ENCODE measurements around the gene NTSR1. TPM values are rescaled to one million over a fixed set of nuclear protein-coding genes. Genes with fewer than 3 reads are reported as not detected.

Gene NTSR1
- total RNA-seq, 3 donors from 2014 or later (not counting 1 experiment from before 2014, with no cell fraction given): 0.11 to 0.45 TPM; not detected in 1

DNA sequence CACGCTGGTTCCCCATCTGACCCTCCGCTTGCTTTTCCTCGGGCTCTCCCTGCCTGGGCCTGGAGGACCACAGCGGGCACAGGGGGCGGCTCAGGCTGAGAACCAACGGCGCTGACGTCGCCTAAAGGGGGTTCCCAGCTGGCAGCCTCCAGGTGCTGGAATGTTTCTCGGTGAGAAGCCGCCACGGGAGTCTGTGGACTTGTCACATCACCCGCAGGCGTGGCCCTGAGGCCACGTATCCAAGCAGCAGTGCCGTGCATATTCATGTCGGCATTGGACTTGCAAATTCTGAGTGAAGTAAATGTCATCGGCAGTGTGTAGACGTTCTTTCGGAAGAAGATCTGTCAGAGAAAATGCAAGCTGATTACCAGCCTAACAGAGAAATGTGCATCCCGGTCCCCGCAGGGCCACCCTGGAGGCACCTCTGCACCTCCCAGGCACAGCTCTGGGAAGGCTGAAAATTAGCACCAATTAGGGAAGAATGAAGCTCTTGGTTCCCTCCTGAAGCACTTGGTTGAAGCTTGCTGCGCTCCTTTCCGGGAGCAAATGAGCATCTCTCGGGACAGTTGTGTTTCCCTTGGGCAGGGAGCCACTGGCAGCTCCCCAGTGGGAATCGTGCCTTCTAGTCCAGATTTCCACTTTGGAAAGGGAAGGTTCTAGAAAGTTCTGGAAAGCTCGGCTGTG is 24.3 kb downstream of the NTSR1 start:
- DNase-seq: no peak
- no peak overlapping the region for H3K4me3 Mint-ChIP-seq

GRCh38 chr20:62733526-62733842 is 24.8 kb downstream of the NTSR1 start:
- ATAC-seq: no peak
- H3K9me3 ChIP-seq (ENCODE audit: control insufficient read depth, insufficient read depth, low read length): no peaks in the 10 kb centered on the region

More for the DNA sequence above, 24.3 kb downstream of the NTSR1 start:
- Histone ChIP-seq H3K4me1 (ENCODE audit: control insufficient read depth, insufficient read depth, low read length) (peaks cover 25% of the 10 kb centered on the region), H3K27ac (ENCODE audit: low read length) (no peak overlapping the region), H3K4me3 (ENCODE audit: low read length) (no peak overlapping the region), H3K36me3 (ENCODE audit: control insufficient read depth, insufficient read depth, low read length) (no peaks in the 10 kb centered on the region), H3K27me3 (ENCODE audit: control insufficient read depth, insufficient read depth, low read length) (no peaks in the 10 kb centered on the region), H3K9me3 (ENCODE audit: control insufficient read depth, insufficient read depth, low read length) (no peaks in the 10 kb centered on the region)
- Mint-ChIP-seq H3K27me3 (ENCODE audit: low read depth in 2 of 2) (no peaks in the 10 kb centered on the region), H3K4me1 (peaks cover 5 to 6% of the 10 kb centered on the region in 2 donors), H3K9me3 (no peaks in the 10 kb centered on the region), H3K27ac (no peak overlapping the region), H3K36me3 (no peaks in the 10 kb centered on the region)
- WGBS (ENCODE audit: insufficient coverage): 93% methylated on average over 27 of the region's 27 CpGs
- no peak for ATAC-seq
- intact Hi-C loops (cut with micrococcal nuclease): no loop called here
- TF ChIP-seq CTCF (IDR thresholded peaks at IDR 0.05): no peak

DNA sequence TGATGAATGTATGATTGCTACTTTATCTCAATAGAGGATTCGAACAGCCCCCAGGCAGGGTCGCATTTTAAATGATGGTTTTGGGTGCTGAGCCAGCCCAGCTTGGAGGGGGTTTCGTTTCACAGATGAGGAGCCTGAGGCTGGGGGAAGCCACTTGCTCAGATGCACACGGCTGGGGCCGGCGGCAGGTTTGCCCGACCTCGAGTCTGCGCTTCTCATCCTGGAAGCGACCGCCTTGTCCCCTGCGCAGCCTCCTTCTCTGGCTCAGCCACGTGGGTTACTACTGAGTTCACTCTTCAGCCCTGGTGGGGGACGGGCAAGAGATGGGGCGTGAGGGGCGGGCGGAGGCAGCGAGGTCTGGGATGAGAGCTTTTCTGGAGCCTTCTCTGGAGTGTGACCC is 25.3 kb downstream of the NTSR1 start:
- Histone ChIP-seq H3K4me1 (ENCODE audit: control insufficient read depth, insufficient read depth, low read length) (peaks cover 25% of the 10 kb centered on the region), H3K4me3 (ENCODE audit: low read length) (no peak overlapping the region), H3K9me3 (ENCODE audit: control insufficient read depth, insufficient read depth, low read length) (no peaks in the 10 kb centered on the region), H3K27me3 (ENCODE audit: control insufficient read depth, insufficient read depth, low read length) (no peaks in the 10 kb centered on the region), H3K27ac (ENCODE audit: low read length) (no peak overlapping the region), H3K36me3 (ENCODE audit: control insufficient read depth, insufficient read depth, low read length) (no peaks in the 10 kb centered on the region)
- H3K27me3 Mint-ChIP-seq (ENCODE audit: low read depth in 2 of 2): no peaks in the 10 kb centered on the region
- H3K36me3 Mint-ChIP-seq: no peaks in the 10 kb centered on the region
- H3K9me3 Mint-ChIP-seq: no peaks in the 10 kb centered on the region
- intact Hi-C loops (cut with micrococcal nuclease): no loop called here
- no peak for ATAC-seq
- no peak overlapping the region for H3K4me3 Mint-ChIP-seq
- H3K27ac Mint-ChIP-seq: no peak overlapping the region
- no peak for TF ChIP-seq CTCF (IDR thresholded peaks at IDR 0.05)
- DNase-seq: no peak
- 86% methylated on average over 18 of the region's 18 CpGs for WGBS (ENCODE audit: insufficient coverage)
- H3K4me1 Mint-ChIP-seq: no peaks in the 10 kb centered on the region

More at GRCh38 chr20:62733526-62733842, 24.8 kb downstream of the NTSR1 start:
- Histone ChIP-seq H3K36me3 (ENCODE audit: control insufficient read depth, insufficient read depth, low read length) (no peaks in the 10 kb centered on the region), H3K27ac (ENCODE audit: low read length) (no peak overlapping the region), H3K27me3 (ENCODE audit: control insufficient read depth, insufficient read depth, low read length) (no peaks in the 10 kb centered on the region), H3K4me1 (ENCODE audit: control insufficient read depth, insufficient read depth, low read length) (peaks cover 25% of the 10 kb centered on the region), H3K4me3 (ENCODE audit: low read length) (no peak overlapping the region)
- intact Hi-C loops (cut with micrococcal nuclease): no loop called here
- H3K36me3 Mint-ChIP-seq: no peaks in the 10 kb centered on the region
- H3K4me3 Mint-ChIP-seq: no peak overlapping the region
- no peaks in the 10 kb centered on the region for H3K9me3 Mint-ChIP-seq
- H3K4me1 Mint-ChIP-seq: peaks cover under 1 to 1% of the 10 kb centered on the region in 2 donors
- no peak for TF ChIP-seq CTCF (IDR thresholded peaks at IDR 0.05)
- no peak overlapping the region for H3K27ac Mint-ChIP-seq
- DNase-seq: no peak
- H3K27me3 Mint-ChIP-seq (ENCODE audit: low read depth in 2 of 2): no peaks in the 10 kb centered on the region

DNA sequence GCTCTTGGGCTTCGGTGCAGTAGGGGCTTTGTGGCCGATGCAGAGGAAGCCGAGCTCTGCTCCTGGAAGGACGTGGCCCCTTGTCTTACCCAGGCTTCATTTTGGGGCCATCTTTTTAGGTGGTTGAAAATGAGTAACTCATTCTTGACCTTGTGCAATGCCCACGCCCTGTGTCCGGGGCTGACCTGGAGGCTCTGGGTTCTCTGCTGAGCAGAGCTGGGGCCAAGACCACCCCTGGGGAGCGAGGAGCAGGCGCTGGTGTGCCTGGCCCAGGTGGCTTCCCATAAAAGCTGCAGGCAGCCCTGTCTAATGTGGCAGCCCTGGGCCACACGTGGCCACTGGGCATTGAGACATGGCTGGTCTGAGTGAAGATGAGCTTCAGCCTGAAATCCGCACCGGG is 25.7 kb downstream of the NTSR1 start:
- no peak overlapping the region for H3K27ac ChIP-seq (ENCODE audit: low read length)
- H3K9me3 Mint-ChIP-seq: no peaks in the 10 kb centered on the region
- DNase-seq: no peak
- peaks cover 0 to 2% of the 10 kb centered on the region in 2 donors for H3K4me1 Mint-ChIP-seq
- 90% methylated on average over 11 of the region's 11 CpGs for WGBS (ENCODE audit: insufficient coverage)
- intact Hi-C loops (cut with micrococcal nuclease): no loop called here
- no peaks in the 10 kb centered on the region for H3K36me3 ChIP-seq (ENCODE audit: control insufficient read depth, insufficient read depth, low read length)
- H3K4me3 Mint-ChIP-seq: no peak overlapping the region
- H3K27me3 ChIP-seq (ENCODE audit: control insufficient read depth, insufficient read depth, low read length): no peaks in the 10 kb centered on the region
- H3K4me1 ChIP-seq (ENCODE audit: control insufficient read depth, insufficient read depth, low read length): peaks cover 26% of the 10 kb centered on the region
- H3K4me3 ChIP-seq (ENCODE audit: low read length): no peak overlapping the region
- no peak for TF ChIP-seq CTCF (IDR thresholded peaks at IDR 0.05)
- H3K27ac Mint-ChIP-seq: no peak overlapping the region
- no peaks in the 10 kb centered on the region for H3K27me3 Mint-ChIP-seq (ENCODE audit: low read depth in 2 of 2)
- H3K9me3 ChIP-seq (ENCODE audit: control insufficient read depth, insufficient read depth, low read length): no peaks in the 10 kb centered on the region
- H3K36me3 Mint-ChIP-seq: no peaks in the 10 kb centered on the region
- no peak for ATAC-seq

Measured in natural killer cell (primary cell).